Transverse colon (tissue), 4 donors: Measurements from ENCODE around the gene ADAM12. TPM values are rescaled to one million over a fixed set of nuclear protein-coding genes. Genes with fewer than 3 reads are reported as not detected.

Source experiments
- DNase-seq: peaks from one replicate; pipeline ENCODE4 v3.0.0-alpha.2; 2019
- H3K27ac ChIP-seq, 4 donors: fragments of 200-600 bp; sonication (generic); 2 replicates each; pipeline ENCODE4 v1.5.1; 2016 to 2018; ENCODE audit warnings: inconsistent platforms in 4 of 4
- H3K27me3 ChIP-seq: fragments of 200-600 bp; sonication (generic); 2 replicates; pipeline ENCODE4 v1.5.1; 2017; ENCODE audit warnings: inconsistent platforms
- H3K36me3 ChIP-seq, 4 donors: fragments of 200-600 bp; sonication (generic); 2 replicates each; pipeline ENCODE4 v1.5.1; 2017 to 2019; ENCODE audit warnings: inconsistent platforms in 4 of 4
- H3K4me1 ChIP-seq, 4 donors: fragments of 200-600 bp; sonication (generic); 2 replicates each; pipeline ENCODE4 v1.5.1; 2017 to 2020; ENCODE audit warnings: inconsistent platforms in 4 of 4
- H3K4me3 ChIP-seq, 4 donors: fragments of 200-600 bp; sonication (generic); 1 replicate in 1 of 4; 2 replicates in 3 of 4; pipeline versions ENCODE4 v1.5.1 to v1.6.1; 2017 to 2019; ENCODE audit warnings: inconsistent platforms in 4 of 4
- H3K9me3 ChIP-seq, 2 donors: fragments of 200-600 bp; sonication (generic); 2 replicates each; pipeline ENCODE4 v1.5.1; 2017 to 2019; ENCODE audit warnings: inconsistent platforms in 2 of 2
- CTCF ChIP-seq, 5 experiments: fragments of 200-600 bp in 3 of 5; fragments of 450-650 bp in 2 of 5; sonication (generic) in 3 of 5; IDR thresholded peaks; 1 replicate in 2 of 5; 2 replicates in 3 of 5; pipeline ENCODE4 v1.5.1; 2016 to 2017; ENCODE audit warnings: antibody characterized with exemption in 5 of 5, inconsistent platforms in 3 of 5, mild to moderate bottlenecking in 2 of 5, moderate library complexity in 1 of 5
- EP300 ChIP-seq: sonication (generic); formaldehyde crosslinking; IDR thresholded peaks from one replicate; pipeline ENCODE4 v1.6.1; 2017; ENCODE audit warnings: antibody characterized with exemption, low read depth
- POLR2A ChIP-seq: fragments of 450-650 bp; IDR thresholded peaks from one replicate; pipeline ENCODE4 v1.6.1; 2016; ENCODE audit warnings: antibody characterized with exemption, mild to moderate bottlenecking, moderate library complexity
- POLR2AphosphoS5 ChIP-seq, 3 donors: sonication (generic); formaldehyde crosslinking; IDR thresholded peaks; one replicate each; pipeline ENCODE4 v1.6.1; 2016; ENCODE audit warnings: antibody characterized with exemption in 3 of 3
- whole genome bisulfite sequencing, 2 donors: methylation state at CpG; one replicate each; pipeline ENCODE4 v1.1.5; 2018; ENCODE audit warnings: low coverage in 1 of 2; 5-methylcytosine and 5-hydroxymethylcytosine counted together
- in situ Hi-C, 4 donors: fragments of 200-750 bp; cut with MboI; loops; one replicate each; pipeline versions ENCODE4 v1.15.0 to v1.15.1; 2017; ENCODE audit warnings: low sequenced_read_pairs in 3 of 4, low pct_ligation_motif_present in 1 of 4, low pct_unique_long_range_greater_than_20kb in 1 of 4
- intact Hi-C: fragments of 100-400 bp; cut with DNase I; formaldehyde crosslinking; loops from one replicate; pipeline ENCODE4 v1.15.1; 2023; ENCODE audit warnings: low total_unique reads
- total RNA-seq, 4 donors: library from RNA; depleted of rRNA; stranded (reverse); fragments of >200 nt; gene quantifications; one replicate each; pipeline ENCODE4 v1.1.0, GENCODE V29; 2016

Gene ADAM12
- total RNA-seq, 4 donors from 2014 or later, result 0.14 to 2.2 (median 1.1) TPM; not detected in 1

- Histone ChIP-seq H3K4me3 (no peak overlapping the region), H3K4me1 (no peaks in the 10 kb centered on the region), H3K27me3 (peaks cover 2% of the 10 kb centered on the region), H3K36me3 (no peaks in the 10 kb centered on the region), H3K27ac (no peak overlapping the region), H3K9me3 (no peaks in the 10 kb centered on the region)
- 76 to 91% methylated on average over 3 of the region's 3 CpGs for WGBS, 2 donors
- in situ Hi-C loops (no loop called here), intact Hi-C loops (no loop called here)
- DNase-seq, result no peak
- TF ChIP-seq POLR2AphosphoS5 (IDR thresholded peaks at IDR 0.05) (no peak), CTCF (IDR thresholded peaks at IDR 0.05) (no peak), EP300 (no peak), POLR2A (no peak)
These were observed 57.2 kb downstream of the ADAM12 start for GRCh38 chr10:126331101-126331500.

GRCh38 chr10:126324826-126325225 is 63.5 kb downstream of the ADAM12 start:
- Histone ChIP-seq H3K4me1 (no peaks in the 10 kb centered on the region), H3K27me3 (no peaks in the 10 kb centered on the region), H3K4me3 (no peak overlapping the region), H3K36me3 (no peaks in the 10 kb centered on the region), H3K27ac (no peak overlapping the region), H3K9me3 (no peaks in the 10 kb centered on the region)
- intact Hi-C loops (no loop called here), in situ Hi-C loops (no loop called here)
- WGBS, 2 donors, result 86 to 100% methylated on average over 1 to 6 of the region's 6 CpGs
- no peak for DNase-seq
- no peak for TF ChIP-seq POLR2AphosphoS5 (IDR thresholded peaks at IDR 0.05)
- no peak for TF ChIP-seq EP300
- TF ChIP-seq CTCF (IDR thresholded peaks at IDR 0.05), result no peak
- TF ChIP-seq POLR2A, result no peak

- TF ChIP-seq POLR2A (no peak), CTCF (IDR thresholded peaks at IDR 0.05) (no peak), EP300 (no peak), POLR2AphosphoS5 (IDR thresholded peaks at IDR 0.05) (no peak)
- H3K4me3 ChIP-seq, result no peak overlapping the region
- intact Hi-C loops, result no loop called here
- H3K9me3 ChIP-seq, result no peaks in the 10 kb centered on the region
- no peaks in the 10 kb centered on the region for H3K36me3 ChIP-seq
- in situ Hi-C loops, result no loop called here
- WGBS, 2 donors, result 73 to 79% methylated on average over 3 to 5 of the region's 5 CpGs
- no peaks in the 10 kb centered on the region for H3K4me1 ChIP-seq
- no peaks in the 10 kb centered on the region for H3K27me3 ChIP-seq
- no peak for DNase-seq
- H3K27ac ChIP-seq, result no peak overlapping the region
These were observed 66.8 kb downstream of the ADAM12 start for GRCh38 chr10:126321440-126321839.

GRCh38 chr10:126317751-126318150 is 70.5 kb downstream of the ADAM12 start:
- no peak overlapping the region for H3K4me3 ChIP-seq
- no peaks in the 10 kb centered on the region for H3K9me3 ChIP-seq
- H3K27me3 ChIP-seq, result no peaks in the 10 kb centered on the region
- no peak overlapping the region for H3K27ac ChIP-seq
- intact Hi-C loops, result no loop called here
- H3K36me3 ChIP-seq, result no peaks in the 10 kb centered on the region
- TF ChIP-seq EP300, result no peak
- in situ Hi-C loops, result no loop called here
- DNase-seq, result no peak
- no peaks in the 10 kb centered on the region for H3K4me1 ChIP-seq
- 38 to 76% methylated on average over 3 of the region's 3 CpGs for WGBS, 2 donors

GRCh38 chr10:126315494-126316177 is 72.6 kb downstream of the ADAM12 start:
- no peak overlapping the region for H3K27ac ChIP-seq
- H3K27me3 ChIP-seq, result peaks cover 6% of the 10 kb centered on the region
- in situ Hi-C loops, result no loop called here
- no peaks in the 10 kb centered on the region for H3K4me1 ChIP-seq
- H3K36me3 ChIP-seq, result no peaks in the 10 kb centered on the region
- DNase-seq, result no peak
- WGBS, 2 donors, result 63 to 80% methylated on average over 5 to 12 of the region's 12 CpGs
- H3K9me3 ChIP-seq, result no peaks in the 10 kb centered on the region
- intact Hi-C loops, result no loop called here
- TF ChIP-seq EP300 (no peak), POLR2AphosphoS5 (IDR thresholded peaks at IDR 0.05) (no peak), POLR2A (no peak), CTCF (IDR thresholded peaks at IDR 0.05) (no peak)
- no peak overlapping the region for H3K4me3 ChIP-seq
